ENCODE measurements around the gene EPAS1. TPM values are rescaled to one million over a fixed set of nuclear protein-coding genes. Genes with fewer than 3 reads are reported as not detected.

Gene EPAS1
- total and polyA plus RNA-seq, 2 of the 13 experiments (the other 11 are each of a cell fraction or from before 2014, with no cell fraction given) = 47.1 to 182 TPM

DNA sequence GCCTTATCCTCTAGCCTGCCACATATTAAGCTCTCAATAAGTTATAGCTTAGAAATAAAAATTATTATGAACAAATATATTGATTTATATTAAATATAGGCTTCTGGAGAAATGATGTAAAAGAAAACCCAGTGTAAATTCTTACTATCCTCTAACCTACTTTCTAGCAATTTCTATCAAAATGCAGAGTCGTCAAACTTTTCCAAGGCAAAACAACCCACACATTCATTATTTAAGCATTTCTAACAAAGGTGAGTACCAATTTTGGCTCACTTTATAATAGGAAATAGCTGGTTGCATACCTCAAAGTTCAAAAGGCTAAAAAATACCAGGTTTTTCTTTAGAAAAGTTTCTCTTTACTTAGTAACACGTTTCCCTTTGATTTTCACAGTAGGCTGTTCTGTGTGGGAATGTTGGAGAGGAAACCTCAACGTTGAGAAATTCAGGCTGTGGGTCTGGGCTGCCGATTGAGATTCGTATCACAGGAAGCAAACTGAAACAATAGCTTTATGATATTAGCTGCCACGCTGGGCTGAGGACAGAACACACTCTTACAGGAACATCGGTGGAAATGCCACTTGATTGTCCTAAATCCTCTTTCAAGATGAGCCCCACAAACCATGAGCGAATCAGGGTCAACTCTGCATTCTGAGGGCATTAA is 53.0 kb downstream of the EPAS1 start (continued):
- TF ChIP-seq, protein P1, sequence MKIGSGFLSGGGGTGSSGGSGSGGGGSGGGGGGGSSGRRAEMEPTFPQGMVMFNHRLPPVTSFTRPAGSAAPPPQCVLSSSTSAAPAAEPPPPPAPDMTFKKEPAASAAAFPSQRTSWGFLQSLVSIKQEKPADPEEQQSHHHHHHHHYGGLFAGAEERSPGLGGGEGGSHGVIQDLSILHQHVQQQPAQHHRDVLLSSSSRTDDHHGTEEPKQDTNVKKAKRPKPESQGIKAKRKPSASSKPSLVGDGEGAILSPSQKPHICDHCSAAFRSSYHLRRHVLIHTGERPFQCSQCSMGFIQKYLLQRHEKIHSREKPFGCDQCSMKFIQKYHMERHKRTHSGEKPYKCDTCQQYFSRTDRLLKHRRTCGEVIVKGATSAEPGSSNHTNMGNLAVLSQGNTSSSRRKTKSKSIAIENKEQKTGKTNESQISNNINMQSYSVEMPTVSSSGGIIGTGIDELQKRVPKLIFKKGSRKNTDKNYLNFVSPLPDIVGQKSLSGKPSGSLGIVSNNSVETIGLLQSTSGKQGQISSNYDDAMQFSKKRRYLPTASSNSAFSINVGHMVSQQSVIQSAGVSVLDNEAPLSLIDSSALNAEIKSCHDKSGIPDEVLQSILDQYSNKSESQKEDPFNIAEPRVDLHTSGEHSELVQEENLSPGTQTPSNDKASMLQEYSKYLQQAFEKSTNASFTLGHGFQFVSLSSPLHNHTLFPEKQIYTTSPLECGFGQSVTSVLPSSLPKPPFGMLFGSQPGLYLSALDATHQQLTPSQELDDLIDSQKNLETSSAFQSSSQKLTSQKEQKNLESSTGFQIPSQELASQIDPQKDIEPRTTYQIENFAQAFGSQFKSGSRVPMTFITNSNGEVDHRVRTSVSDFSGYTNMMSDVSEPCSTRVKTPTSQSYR (CRISPR knock-in tag; IDR thresholded peaks at IDR 0.05; ENCODE audit: borderline replicate concordance) = no peak

DNA sequence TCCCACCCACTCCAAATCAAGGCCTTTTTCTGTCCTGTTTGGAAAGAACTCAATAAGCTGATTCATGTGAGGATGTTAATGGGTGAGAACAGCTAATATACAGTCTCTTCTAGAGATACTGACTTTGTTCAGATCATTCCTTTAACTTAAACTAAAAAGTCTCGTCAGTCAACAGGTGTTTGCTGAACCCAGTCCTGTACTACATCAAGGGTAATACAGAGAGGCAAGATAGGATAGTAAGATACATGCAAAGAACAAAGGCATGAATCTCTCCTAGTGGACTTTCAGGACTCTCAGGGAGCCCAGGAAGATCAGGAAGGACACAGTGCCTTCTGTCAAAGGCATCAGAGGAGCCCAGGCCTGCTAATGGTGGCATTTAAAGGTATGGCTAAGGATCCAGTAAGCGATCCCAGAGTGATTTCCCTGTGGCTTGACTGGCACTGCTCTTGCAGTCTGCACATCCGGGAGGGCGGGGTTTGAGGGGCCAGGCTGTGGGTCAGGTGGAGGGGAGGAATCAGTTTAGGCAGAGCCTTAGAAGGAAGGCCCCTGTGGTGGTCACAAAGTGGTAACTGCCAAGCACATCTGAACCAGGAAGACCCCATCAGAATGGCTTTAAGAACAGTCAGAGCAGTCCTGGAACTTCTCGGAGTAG is 54.0 kb downstream of the EPAS1 start:
- Histone ChIP-seq H3K9me3 (ENCODE audit: low read length) (no peaks in the 10 kb centered on the region), H3K4me2 (ENCODE audit: low read depth, low read length) (no peak overlapping the region), H3K4me3 (replicated peaks in 1 of 3; ENCODE audit: insufficient read depth in 1 of 3, low read depth in 2 of 3, low read length in 3 of 3) (no peak overlapping the region), H3K79me2 (ENCODE audit: insufficient read depth, low read length) (no peaks in the 10 kb centered on the region), H4K20me1 (ENCODE audit: insufficient read depth, low read length) (peaks cover 7% of the 10 kb centered on the region; the same call in 1 of the 2 replicates), H3K4me1 (ENCODE audit: insufficient read depth, low read length) (peaks cover 27% of the 10 kb centered on the region), H3K36me3 (replicated peaks in 1 of 2; ENCODE audit: control insufficient read depth in 1 of 2, insufficient read depth in 2 of 2, low read length in 2 of 2) (peaks cover 47 to 98% of the 10 kb centered on the region in 2 experiments), H3K27me3 (ENCODE audit: control insufficient read depth in 1 of 2, insufficient read depth in 2 of 2, low read length in 2 of 2) (no peaks in the 10 kb centered on the region), H3K9ac (ENCODE audit: insufficient read depth, low read depth, low read length) (no peak overlapping the region), H2AFZ (ENCODE audit: low read length) (no peak overlapping the region), H3K27ac (ENCODE audit: extremely low read length, insufficient read depth, low read length) (no peak overlapping the region)
- BruUV-seq (replicated peaks) = no TSS peak
- ATAC-seq (no peak), DNase-seq (ENCODE audit: low spot score) (no peak), FAIRE-seq (no peak)
- 75% methylated on average over 5 of the region's 5 CpGs for WGBS (ENCODE audit: low lambda C conversion rate)
- POLR2A ChIA-PET = no interaction called here
- CTCF ChIA-PET (ENCODE audit: low intra/inter-chr PET ratio, low total read pairs) = no interaction called here
- in situ Hi-C loops (cut with HindIII; ENCODE audit: extremely low pct_ligation_motif_present, low pct_unique_long_range_greater_than_20kb) (loop anchor here (10.0 kb wide), 1 partner anchor 276 kb away; no protein-coding TSS in a partner anchor), intact Hi-C loops (cut with micrococcal nuclease; ENCODE audit: unreplicated experiment) (no loop called here)
- TF ChIP-seq, protein P2, sequence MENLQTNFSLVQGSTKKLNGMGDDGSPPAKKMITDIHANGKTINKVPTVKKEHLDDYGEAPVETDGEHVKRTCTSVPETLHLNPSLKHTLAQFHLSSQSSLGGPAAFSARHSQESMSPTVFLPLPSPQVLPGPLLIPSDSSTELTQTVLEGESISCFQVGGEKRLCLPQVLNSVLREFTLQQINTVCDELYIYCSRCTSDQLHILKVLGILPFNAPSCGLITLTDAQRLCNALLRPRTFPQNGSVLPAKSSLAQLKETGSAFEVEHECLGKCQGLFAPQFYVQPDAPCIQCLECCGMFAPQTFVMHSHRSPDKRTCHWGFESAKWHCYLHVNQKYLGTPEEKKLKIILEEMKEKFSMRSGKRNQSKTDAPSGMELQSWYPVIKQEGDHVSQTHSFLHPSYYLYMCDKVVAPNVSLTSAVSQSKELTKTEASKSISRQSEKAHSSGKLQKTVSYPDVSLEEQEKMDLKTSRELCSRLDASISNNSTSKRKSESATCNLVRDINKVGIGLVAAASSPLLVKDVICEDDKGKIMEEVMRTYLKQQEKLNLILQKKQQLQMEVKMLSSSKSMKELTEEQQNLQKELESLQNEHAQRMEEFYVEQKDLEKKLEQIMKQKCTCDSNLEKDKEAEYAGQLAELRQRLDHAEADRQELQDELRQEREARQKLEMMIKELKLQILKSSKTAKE (CRISPR knock-in tag; IDR thresholded peaks at IDR 0.05; ENCODE audit: borderline replicate concordance) = no peak
- TF ChIP-seq MAZ (IDR thresholded peaks at IDR 0.05; ENCODE audit: borderline replicate concordance, low read depth, low read length) (no peak), MAZ (CRISPR knock-in tag; IDR thresholded peaks at IDR 0.05; ENCODE audit: low read depth) (no peak), POLR2G (IDR thresholded peaks at IDR 0.05; ENCODE audit: low read depth, low read length) (peak; percentile 27; the same call in 1 of the 2 replicates), RELA (CRISPR knock-in tag; IDR thresholded peaks at IDR 0.05) (no peak)
